ENCODE results near the gene KRT40.
"Not testable (repeated sequence)": the region's sequence is repeated elsewhere in the genome, so short reads cannot be mapped to it uniquely, and the experiment has no call there.

The KRT40 gene

GRCh38 chr17:41009936-41010335 is 25.8 kb upstream of the KRT40 start:
- no peak for TF ChIP-seq CTCF (IDR thresholded peaks at IDR 0.05; ENCODE audit: borderline replicate concordance, insufficient read depth, low read depth, low read length)
- no peak overlapping the region for H3K4me3 ChIP-seq (ENCODE audit: low read depth, low read length)

- no peak overlapping the region for H3K4me3 ChIP-seq (ENCODE audit: low read depth, low read length)
- no peak for TF ChIP-seq CTCF (IDR thresholded peaks at IDR 0.05; ENCODE audit: borderline replicate concordance, insufficient read depth, low read depth, low read length)
These were observed 25.2 kb upstream of the KRT40 start for GRCh38 chr17:41009301-41009760.

DNA sequence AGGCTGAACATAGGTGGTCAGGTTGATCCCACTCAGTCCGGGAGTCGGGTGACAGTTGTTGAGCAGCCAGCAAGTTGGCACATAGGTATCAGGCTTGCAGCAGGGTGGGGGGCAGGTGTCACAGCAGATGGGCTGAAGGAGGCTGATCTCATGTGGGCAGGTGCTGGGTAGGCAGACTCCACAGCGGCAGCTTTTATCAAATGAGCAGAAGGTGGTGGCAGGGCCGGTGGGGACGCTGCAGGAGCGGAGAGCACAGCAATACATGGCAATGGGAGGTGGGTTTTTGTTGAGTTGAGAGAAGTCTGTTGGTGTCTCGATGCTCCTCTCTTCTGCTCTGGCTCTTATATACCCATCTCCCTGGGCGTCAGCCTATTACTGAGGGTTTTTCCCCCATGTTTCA is 24.7 kb upstream of the KRT40 start, which contains the start of gene KRTAP3-1:
Gene KRTAP3-1, minus strand, starts transcription at position 318 of the 400 bp plus-strand sequence. Its CDS starts 54 bp downstream, at position 264.
- TF ChIP-seq CTCF (IDR thresholded peaks at IDR 0.05; ENCODE audit: borderline replicate concordance, insufficient read depth, low read depth, low read length) = no peak

DNA sequence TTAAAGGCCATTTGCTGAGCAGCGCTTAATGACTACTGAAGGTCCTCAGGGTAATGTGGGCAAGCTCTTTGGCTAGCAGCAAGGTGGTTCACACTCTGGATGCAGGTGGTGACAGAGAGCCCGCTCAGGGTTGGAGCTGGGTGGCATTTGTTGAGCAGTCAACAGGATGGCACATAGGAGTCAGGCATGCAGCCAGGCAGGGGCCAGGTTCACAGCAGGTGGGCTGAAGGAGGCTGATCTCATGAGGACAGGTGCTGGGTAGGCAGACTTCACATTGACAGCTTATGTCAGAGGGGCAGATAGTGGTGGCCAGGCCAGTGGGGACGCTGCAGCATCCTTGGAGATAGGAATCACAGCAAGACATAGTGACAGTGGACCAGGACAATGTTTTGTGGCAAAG is 20.3 kb upstream of the KRT40 start:
- TF ChIP-seq CTCF (IDR thresholded peaks at IDR 0.05; ENCODE audit: borderline replicate concordance, insufficient read depth, low read depth, low read length) = no peak
- H3K4me3 ChIP-seq (ENCODE audit: low read depth, low read length) = no peak overlapping the region

More for the DNA sequence above, 24.7 kb upstream of the KRT40 start, which contains the start of gene KRTAP3-1:
- H3K4me3 ChIP-seq (ENCODE audit: low read depth, low read length) = no peak within 1 kb of the TSS

DNA sequence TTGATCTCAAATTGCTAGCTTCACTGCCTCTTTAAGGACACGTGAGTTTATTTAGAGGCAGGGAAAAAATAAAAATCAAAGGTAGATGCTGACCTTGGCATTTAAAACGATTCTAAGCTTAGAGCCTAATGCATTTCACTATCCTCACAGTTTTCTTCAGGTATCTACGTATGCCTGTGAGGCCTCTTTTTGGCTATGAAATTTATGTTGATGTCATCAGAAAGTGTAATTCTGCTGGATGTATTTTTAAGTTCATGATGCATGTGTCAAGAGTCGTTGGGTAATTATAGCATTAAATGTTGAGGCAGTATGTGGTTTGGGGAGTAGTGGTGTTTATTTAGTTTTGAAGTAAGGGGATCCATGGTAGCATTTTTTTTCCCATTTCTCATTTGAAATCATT is 19.8 kb upstream of the KRT40 start:
- TF ChIP-seq CTCF (IDR thresholded peaks at IDR 0.05; ENCODE audit: borderline replicate concordance, insufficient read depth, low read depth, low read length) = no peak
- no peak overlapping the region for H3K4me3 ChIP-seq (ENCODE audit: low read depth, low read length)

GRCh38 chr17:41002814-41003213 is 18.7 kb upstream of the KRT40 start:
- TF ChIP-seq CTCF (IDR thresholded peaks at IDR 0.05; ENCODE audit: borderline replicate concordance, insufficient read depth, low read depth, low read length) = no peak
- H3K4me3 ChIP-seq (ENCODE audit: low read depth, low read length) = no peak overlapping the region

DNA sequence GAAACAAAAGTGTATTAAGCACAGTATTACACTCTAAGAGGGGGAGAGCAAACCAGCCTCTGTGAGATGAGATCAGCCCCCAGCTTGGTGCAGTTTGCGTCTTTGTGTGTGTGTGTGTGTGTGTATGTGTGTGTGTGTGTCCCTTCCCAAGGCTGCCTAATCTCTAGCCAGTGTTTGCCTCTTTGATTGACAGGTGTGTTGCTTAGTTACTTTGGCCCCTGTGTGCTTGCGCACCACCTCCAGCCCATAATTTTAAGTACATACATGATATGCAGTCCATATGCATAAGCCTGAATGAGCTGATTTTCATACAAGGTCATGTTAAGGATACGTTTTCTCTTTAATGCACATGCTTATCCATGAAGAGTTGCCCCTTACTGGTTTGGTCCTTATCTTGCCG is 17.7 kb upstream of the KRT40 start:
- no peak for TF ChIP-seq CTCF (IDR thresholded peaks at IDR 0.05; ENCODE audit: borderline replicate concordance, insufficient read depth, low read depth, low read length)
- H3K4me3 ChIP-seq (ENCODE audit: low read depth, low read length) = no peak overlapping the region

GRCh38 chr17:40999563-40999962 is 15.4 kb upstream of the KRT40 start, which contains the start of gene KRTAP3-2:
TSS of gene KRTAP3-2 (minus strand) at chr17:40999906. CDS start at chr17:40999853, 53 bp downstream.
- not testable (repeated sequence) for H3K4me3 ChIP-seq (ENCODE audit: low read depth, low read length)

All from GM12875 (cell line).